HG02588 (cell line): ENCODE measurements around the gene ODF2L.
"Not testable (repeated sequence)": the region's sequence is repeated elsewhere in the genome, so short reads cannot be mapped to it uniquely, and the experiment has no call there.

Experiments
- ATAC-seq: cut with Tn5 transposase; IDR thresholded peaks from one replicate; pipeline ENCODE4 v1.9.1; 2021; ENCODE audit warnings: mild to moderate bottlenecking, moderate library complexity; ENCODE audit not compliant: unreplicated experiment

ODF2L gene

DNA sequence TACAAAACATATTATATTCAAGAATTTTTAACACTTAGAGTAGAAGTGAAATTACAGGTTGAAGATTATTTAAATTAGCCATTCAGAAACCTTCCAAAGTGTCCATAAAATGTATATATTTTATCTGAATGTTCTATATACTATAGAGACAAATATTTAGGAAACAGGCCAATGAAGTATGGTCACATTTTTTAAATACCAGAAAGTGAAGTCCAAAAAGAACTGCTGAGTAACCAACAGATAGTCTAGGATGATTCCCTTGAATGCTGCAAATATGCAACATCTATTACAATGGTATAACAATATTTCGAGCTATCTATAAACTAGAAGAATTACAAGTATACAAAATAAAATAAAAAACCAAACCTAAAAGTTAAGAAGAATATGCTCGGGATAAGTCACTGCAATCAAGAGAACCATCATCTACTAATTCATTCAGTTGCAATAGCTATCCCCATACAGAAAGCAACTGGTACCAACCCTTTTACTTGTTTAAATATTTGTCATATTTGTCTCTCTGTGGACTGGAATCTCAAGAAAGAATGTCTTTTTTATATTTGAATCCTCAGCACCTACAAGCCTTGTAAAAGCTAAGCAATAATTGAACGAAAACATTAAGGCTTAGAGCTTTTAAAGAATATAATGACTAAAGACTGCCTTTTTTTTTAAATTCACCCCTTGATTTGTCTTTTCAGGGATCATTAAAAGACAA lies 8.1 kb downstream of the ODF2L start:
- no peak for ATAC-seq

DNA sequence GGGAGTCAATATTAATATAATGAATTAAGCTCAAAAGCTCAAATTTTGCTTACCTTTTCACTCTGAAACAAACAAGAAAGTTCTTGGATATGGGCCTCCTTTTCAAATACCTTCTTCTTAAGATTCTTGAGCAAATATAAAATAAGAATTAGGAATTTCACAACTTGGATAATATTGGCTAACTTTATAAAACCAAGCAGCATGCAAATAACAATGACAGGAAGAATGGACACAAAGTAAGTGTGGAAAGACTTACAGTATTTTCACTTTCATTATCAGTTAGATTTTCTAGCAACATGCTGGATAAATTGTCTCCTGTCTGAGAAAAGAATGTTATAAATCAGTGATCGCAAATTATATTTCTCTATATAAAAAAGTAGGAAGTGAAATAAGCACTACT lies 13.2 kb downstream of the ODF2L start:
- ATAC-seq: no peak

DNA sequence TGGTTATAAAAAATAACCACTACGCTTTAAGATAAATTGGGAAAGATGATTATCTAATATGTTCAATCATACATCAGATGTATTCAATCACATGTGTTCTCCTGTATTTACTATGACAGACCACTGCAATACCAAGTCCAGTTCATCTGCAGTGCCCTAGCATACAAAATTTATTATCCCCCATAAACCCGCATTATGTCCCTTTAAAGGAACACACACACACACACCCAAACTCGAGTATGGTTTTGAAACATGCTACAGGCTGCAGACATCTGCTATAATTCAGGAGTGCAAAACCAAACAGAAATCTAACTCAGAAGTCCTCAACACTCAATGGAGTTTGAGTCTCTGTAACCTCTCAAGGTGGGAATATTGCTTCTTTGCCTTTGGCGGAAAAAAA lies 14.9 kb downstream of the ODF2L start:
- no peak for ATAC-seq

DNA sequence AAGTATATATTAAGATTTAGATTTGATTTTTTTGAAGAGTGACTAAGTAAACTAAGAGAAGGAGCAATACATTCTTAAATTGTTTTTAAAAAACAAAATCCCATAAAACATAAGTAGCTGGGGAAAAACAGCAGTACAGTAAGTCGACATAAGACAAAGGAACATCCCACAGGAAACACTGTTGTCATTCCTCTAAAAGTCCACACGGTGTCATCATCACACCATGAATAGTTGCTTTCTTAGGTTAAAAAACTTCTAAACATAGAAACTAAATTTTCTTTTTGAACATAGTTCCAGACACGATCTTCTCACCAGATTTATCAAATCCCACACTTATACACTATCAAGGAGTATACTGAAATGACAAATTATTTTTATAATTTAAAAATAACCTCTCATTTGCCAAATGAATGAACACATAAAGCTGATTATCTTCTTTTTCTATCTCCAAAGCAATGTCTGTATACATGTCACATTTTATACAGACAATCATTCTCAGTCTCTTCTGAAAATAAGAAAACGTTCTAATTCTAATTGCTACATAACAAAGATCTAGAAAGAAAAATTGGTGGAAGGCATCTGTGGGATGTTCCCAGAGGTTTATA lies 15.8 kb downstream of the ODF2L start:
- peak; percentile 83 for ATAC-seq

DNA sequence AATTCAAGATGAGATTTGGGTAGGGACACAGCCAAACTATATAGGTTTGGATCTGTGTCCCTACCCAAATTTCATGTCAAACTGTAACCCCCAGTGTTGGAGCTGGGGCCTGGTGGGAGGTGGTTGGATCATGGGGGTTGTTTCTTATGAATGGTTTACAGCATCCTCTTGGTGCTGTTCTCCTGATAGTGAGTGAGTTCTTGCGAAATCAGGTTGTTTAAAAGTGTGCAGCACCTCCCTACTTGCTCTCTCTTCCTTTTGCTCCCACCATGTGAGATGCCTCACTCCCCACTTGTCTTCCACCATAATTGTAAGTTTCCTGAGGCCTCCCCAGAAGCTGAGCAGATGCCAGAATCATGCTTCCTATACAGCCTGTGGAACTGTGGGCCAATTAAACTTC lies 17.3 kb downstream of the ODF2L start:
- no peak for ATAC-seq

DNA sequence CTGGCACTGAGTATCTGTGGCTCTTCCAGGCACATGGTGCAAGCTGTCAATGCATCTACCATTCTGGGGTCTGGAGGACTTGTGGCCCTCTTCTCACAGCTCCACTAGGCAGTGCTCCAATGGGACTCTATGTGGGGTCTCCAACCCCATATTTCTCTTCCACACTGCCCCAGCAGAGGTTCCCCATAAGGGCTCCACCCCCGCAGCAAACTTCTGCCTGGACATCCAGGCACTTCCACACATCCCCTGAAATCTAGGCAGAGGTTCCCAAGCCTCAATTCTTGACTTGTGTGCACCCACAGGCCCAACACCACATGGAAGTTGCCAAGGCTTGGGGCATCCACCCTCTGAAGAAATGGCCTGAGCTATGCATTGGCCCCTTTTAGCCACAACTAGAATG lies 18.8 kb downstream of the ODF2L start:
- ATAC-seq: no peak

DNA sequence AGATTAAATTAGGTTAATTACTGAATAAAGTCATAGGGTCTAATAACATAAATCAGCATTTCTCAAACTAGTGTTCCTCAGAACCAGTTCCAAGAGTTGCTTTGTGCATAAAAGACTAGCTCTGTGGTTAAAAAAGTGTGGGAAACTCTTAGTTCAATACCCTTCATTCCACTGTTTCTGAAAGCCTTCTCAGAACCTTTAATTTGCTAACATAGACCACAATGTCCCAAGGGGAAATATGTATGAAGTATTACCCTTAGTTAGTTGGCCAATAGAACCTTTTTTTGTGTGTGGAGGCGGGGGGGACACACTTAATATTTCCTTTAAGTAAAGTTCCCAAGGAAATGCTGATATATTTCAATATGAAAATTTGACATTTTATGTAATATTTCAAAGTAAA lies 20.4 kb downstream of the ODF2L start:
- no peak for ATAC-seq

DNA sequence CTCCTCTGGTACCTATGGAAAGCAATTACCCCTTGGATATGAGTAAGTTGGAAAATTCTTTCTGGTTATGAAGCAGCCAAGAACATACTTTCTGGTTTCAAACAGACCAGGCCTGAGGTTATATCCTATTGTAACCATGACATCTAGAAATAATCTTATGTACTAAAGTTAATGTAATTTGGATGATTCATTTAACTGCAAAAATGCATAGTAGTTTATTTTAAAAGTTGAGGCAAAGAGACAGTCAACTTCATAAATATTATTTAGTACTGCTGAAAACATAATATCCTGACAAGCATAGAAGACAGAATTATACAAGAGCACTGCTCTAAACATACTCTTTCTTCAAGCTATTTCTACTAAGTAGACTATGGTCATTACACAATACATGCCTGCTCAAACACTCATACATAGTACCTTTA lies 25.5 kb downstream of the ODF2L start:
- no peak for ATAC-seq

DNA sequence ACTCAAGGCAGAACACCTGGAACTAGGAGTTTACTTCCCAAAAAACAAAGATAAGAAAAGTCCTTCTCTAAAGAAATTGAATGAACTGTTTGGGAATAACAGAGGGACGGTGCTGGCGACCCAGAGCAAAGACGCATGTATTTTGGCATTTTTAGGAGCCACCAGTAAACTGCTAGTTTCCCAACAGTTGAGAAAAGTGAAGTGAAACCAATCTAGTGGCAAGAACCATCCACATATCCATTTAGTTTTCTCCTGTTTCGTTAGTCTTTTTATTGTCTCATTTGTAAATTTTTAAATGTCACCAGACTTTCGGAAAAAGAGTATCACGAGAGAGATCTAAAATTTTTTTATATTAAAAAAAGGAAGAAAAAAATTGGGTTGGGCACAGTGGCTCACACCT lies 30.2 kb downstream of the ODF2L start:
- no peak for ATAC-seq

DNA sequence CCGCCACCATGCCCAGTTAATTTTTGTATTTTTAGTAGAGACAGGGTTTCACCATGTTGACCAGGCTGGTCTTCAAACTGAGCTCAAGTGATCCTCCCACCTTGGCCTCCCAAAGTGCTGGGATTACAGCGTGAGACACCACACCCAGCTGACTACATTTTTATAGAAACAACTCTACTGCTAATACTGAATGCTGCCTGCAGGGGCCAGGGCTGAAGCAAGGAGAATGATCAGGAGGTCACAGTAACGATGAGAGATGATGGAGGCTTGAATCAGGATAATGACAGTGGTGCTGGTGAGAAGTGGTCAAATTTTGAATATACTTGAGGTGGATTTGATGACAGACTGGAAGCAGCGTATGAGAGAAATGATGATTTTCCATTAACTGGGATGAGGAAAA lies 33.3 kb downstream of the ODF2L start:
- no peak for ATAC-seq

DNA sequence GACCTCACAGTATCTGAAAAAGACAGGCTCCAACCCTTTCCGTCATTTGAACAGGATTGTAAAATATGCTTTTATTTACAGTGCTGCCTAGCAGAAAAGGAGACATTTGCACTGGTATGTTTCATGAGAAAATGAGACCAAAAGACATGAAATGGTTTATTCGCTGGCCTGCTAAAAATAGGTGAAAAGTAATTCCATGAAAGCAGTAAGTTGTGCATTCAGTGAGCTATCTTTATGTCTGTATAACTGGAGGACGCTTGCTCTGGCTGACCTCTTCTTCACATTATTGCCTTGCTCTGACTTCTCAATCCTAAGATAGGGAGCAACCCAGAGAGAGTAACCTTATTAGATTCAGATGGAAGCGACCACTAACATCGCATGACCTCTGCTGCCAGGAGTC lies 38.3 kb downstream of the ODF2L start:
- no peak for ATAC-seq

DNA sequence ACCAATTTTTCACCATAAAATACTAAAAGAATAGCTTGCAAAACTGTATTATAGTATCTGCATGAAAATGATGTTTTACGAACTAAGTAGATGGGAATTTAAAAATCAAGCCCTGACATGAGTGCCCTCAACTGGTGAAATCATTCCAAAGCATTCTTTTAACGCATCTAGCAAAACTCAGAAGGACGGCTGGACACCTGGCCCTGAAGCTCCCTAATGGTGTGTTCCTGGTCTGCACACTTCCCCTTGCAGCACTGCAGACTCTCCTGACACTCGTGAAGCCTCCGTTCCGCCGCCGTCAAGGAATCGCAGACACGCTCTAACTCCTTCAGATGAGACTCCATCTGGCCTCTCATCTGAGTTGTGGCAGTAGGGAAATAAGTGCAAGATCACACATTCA lies 39.9 kb downstream of the ODF2L start:
- ATAC-seq: no peak

DNA sequence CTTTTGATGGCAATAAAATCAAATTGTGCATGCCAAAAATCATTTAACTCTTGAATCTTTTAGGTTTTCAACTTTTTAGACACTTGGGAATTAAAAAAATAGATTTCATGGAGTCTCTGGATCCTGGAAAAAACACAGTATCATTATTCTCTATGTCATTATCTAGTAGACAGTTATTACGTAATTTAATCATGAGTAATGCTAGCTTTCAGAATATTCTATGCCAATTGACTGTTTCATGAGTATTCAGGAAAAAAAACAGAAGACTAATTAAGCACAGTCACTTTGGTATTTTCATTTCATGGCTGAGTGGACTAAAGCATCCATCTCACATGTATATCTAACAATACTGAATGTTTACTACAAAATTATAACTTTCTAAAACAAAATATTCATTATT lies 44.0 kb downstream of the ODF2L start:
- no peak for ATAC-seq

DNA sequence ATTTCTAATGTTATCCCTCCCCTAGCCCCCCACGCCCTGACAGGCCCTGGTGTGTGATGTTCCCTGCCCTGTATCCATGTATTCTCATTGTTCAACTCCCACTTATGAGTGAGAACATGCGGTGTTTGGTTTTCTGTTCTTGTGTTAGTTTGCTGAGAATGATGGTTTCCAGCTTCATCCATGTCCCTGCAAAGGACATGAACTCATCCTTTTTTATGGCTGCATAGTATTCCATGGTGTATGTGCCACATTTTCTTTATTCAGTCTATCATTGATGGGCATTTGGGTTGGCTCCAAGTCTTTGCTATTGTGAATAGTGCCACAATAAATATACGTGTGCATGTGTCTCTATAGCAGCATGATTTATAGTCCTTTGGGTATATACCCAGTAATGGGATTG lies 45.9 kb downstream of the ODF2L start:
- not testable (repeated sequence) for ATAC-seq

DNA sequence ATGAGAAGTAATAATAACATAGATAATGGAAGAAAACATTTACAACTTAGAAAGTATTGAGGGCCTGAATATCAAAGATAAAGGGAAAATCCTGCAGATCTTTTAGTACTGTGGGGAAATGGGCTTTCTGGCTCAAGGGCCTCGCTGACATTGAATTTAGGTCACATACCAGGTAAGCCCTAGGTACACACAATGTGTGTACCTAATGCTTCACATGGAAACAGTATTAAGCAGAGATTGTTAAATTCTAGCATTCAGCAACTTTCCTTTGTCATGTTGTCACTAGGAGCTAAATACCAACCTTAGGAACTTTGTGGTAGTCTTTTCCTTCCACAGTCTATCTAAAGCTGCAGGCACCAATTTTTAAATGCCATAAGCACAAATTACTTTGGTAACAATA lies 49.7 kb downstream of the ODF2L start:
- no peak for ATAC-seq

DNA sequence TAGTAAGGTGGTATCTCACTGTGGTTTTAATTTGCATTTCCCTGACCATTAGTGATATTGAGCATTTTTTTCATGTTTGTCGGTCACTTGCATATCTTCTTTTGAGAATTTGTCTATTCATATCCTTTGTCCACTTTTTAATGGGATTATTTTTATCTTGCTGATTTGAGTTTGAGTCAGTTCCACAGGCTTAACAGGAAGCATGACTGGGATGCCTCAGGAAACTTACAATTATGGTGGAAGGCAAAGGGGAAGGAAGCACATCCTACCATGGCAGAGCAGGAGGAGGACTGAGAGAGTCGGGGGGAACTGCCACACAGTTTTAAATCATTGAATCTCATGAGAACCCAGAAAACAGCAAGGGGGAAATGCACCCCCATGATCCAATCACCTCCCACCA lies 51.1 kb downstream of the ODF2L start:
- no peak for ATAC-seq

DNA sequence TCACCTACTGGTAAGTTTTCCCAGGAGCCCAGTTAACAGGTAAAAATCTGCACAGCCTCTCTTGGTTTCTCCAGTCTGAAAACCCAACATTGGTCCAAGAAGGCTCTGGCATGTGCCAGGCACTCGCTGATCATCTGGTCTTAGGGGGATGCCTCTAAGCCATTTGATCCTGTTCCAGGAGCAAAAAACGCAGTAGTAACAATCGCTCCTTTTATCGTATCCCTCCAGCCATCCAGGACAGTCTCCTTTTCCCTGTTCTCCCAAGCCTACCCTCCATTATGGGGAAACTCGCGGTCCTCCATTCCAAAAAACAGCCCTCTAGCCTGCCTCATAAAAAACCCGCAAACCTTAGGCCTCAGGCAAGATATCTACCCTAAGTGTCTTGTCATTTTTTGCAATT lies 56.2 kb downstream of the ODF2L start:
- no peak for ATAC-seq

DNA sequence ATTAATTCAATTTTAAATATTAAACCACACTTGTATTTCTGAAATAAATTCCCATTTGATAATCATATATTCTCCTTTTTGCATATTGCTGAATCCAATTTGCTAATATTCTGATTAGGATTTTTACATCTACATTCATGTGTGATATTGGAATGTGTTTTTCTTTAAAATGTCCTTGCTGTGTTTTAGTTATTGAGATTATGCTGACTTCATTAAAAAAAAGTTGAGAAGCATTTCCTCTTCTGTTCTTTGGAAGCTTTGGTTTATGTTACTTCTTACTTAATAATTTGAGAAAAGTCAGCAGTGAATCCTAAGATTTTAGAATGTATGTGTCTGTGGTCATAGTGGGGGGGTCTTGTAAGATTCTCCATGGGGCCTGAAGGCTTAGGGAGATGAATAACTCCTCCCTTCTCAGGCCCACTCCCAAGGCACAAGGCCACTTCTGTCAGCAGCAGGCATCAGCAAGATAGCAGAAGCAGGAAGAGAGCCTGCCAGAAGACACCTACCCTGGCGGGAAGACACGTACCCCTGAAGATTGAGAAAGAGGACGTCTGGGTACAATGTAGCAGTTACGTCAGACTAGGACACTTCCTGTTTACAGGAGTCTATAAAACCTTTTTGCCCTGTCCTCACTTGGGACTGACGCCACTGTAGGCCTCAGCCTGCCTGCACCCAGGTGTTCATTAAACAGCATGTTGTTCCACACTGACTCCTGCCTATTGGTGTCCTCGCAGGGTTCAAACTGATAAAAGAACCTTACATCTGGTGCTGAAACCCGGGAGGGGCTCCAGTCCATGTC lies 56.9 kb downstream of the ODF2L start:
- no peak for ATAC-seq

DNA sequence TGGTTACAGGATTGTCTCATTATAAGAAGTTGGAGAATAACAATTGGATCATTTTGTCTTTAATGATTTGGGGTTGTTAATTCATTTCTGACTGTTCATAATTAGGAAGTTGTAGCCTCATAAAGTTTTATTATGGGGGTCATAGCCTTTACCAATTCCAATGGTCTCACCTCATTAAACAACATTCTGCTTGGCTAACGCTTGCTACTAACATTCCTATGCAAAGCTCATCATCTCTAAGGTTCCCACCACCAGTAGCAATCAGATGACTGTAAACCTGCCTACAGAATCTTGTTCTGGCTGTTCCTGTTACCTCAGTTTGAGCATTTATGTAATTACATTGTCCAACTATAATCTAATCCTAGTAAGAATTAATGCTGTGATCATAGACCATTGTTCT lies 60.2 kb downstream of the ODF2L start:
- no peak for ATAC-seq

DNA sequence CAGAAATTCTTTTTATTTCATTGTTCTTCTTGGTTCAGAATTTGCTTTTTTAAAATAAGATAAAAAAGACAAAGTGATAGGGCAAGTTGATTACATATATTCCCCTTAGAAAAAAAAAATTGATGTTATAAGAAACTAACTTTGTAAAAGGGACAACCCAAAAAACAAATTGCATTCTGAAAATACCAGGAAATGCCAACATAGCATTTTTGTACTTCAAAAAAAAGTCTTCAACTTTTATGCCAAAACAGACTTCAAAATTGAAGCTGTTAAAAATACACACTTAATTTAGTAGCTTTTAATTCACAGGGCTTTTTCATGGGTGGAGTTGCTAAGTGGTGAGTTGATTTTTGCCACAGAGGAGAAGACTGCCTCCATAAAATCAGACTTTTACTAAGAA lies 70.9 kb downstream of the ODF2L start:
- no peak for ATAC-seq

DNA sequence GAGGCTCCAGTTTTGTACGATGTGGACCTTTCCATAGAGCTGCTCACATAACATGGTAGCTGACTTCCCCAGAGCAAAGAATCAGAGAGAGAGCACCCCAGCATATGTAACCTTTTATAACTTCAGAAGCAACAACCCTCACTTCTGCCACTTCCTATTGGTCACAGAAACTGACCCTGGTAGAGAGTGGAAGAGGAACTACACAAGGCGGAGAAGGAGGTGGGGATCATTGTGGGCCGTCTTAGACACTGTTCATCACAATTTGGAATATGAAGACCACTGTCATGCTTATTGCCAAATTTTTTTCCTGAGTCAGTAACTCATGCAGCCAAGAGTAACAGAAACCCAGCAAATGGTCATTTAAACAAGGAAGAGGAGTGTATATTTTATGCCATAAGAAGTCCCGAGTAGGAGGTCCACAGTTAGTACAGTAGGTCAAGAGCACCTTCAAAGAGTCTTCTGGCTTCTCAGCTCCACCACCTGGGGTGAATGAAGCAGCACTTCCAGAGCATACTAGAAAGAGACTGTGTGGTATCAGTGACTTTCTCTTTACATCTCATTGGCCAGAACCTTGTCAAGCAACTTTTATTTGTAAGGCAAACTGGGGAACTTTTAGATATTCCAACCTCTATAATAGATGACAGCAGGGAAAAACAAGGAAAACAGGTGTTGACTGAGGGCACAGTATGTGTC lies 71.8 kb downstream of the ODF2L start:
- ATAC-seq: no peak

DNA sequence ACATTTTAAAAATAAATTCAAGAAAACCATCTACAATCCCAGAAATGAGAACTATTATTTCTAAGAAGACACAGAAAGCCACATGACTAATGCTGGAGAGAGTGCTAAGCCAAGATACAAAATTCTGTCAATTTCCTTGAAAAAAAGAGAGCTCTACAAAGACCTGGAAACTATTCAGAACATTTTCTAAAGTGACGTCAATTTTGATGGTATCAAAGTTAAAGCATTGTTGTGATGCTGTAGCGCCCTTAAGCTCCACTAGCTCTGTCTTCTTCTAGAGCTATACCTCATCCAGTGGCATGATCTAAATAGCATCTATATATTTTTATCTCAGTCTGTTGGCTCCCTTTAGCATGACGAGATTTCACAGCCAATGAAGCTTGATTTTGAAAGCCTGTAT lies 73.9 kb downstream of the ODF2L start:
- ATAC-seq: no peak
